ENCODE data around the gene LUZP1.
A peak's percentile ranks its signal among the peaks of the same experiment; 100 is the strongest.

- TF ChIP-seq CTCF (IDR thresholded peaks at IDR 0.05): peak in 2 of 4 experiments; percentile 7 to 10
- no peak for TF ChIP-seq POLR2AphosphoS5 (IDR thresholded peaks at IDR 0.05)
- TF ChIP-seq EP300 (IDR thresholded peaks at IDR 0.05): no peak
Observed at GRCh38 chr1:23166854-23167253, 1.8 kb downstream of the LUZP1 start.

Data from gastroesophageal sphincter (tissue), 3 donors.